Duodenal mucosa (tissue), 2 donors: ENCODE results near the gene DSN1.

Experiments
- H3K27ac ChIP-seq: one replicate; pipeline ENCODE4 v1.7.0; 2013; ENCODE audit warnings: low read depth, low read length
- H3K27me3 ChIP-seq, 2 donors: one replicate each; pipeline ENCODE4 v1.7.0; 2013; ENCODE audit warnings: low read length in 2 of 2, control low read depth in 1 of 2; ENCODE audit not compliant: insufficient read depth in 2 of 2, control insufficient read depth in 1 of 2
- H3K36me3 ChIP-seq, 2 donors: one replicate each; pipeline ENCODE4 v1.7.0; 2013; ENCODE audit warnings: low read length in 2 of 2, control low read depth in 1 of 2; ENCODE audit not compliant: insufficient read depth in 2 of 2, control insufficient read depth in 1 of 2
- H3K4me1 ChIP-seq, 2 donors: one replicate each; pipeline ENCODE4 v1.7.0; 2013; ENCODE audit warnings: low read length in 2 of 2, control low read depth in 1 of 2; ENCODE audit not compliant: insufficient read depth in 2 of 2, control insufficient read depth in 1 of 2
- H3K4me3 ChIP-seq, 2 donors: one replicate each; pipeline ENCODE4 v1.7.0; 2013; ENCODE audit warnings: low read length in 2 of 2, low read depth in 1 of 2
- H3K9ac ChIP-seq, 2 donors: one replicate each; pipeline ENCODE4 v1.7.0; 2013; ENCODE audit warnings: low read length in 2 of 2, low read depth in 1 of 2
- H3K9me3 ChIP-seq, 2 donors: one replicate each; pipeline ENCODE4 v1.7.0; 2013; ENCODE audit warnings: low read length in 2 of 2, control low read depth in 1 of 2; ENCODE audit not compliant: control insufficient read depth in 1 of 2

DSN1 gene

GRCh38 chr20:36742558-36742957 lies 31.0 kb downstream of the DSN1 start:
- Histone ChIP-seq H3K9me3 (no peaks in the 10 kb centered on the region), H3K27ac (no peak overlapping the region), H3K9ac (no peak overlapping the region), H3K27me3 (no peaks in the 10 kb centered on the region), H3K36me3 (no peaks in the 10 kb centered on the region), H3K4me3 (no peak overlapping the region), H3K4me1 (peaks cover 7 to 9% of the 10 kb centered on the region in 2 donors)

GRCh38 chr20:36741072-36741471 lies 32.5 kb downstream of the DSN1 start:
- no peaks in the 10 kb centered on the region for H3K27me3 ChIP-seq
- no peaks in the 10 kb centered on the region for H3K36me3 ChIP-seq
- H3K9ac ChIP-seq, result no peak overlapping the region
- H3K4me1 ChIP-seq, result peaks cover 6 to 7% of the 10 kb centered on the region in 2 donors
- H3K9me3 ChIP-seq, result no peaks in the 10 kb centered on the region
- H3K4me3 ChIP-seq, result no peak overlapping the region
- H3K27ac ChIP-seq, result no peak overlapping the region

- H3K4me1 ChIP-seq, result peaks cover 0 to 6% of the 10 kb centered on the region in 2 donors
Measured at GRCh38 chr20:36737183-36737499, 36.4 kb downstream of the DSN1 start.

GRCh38 chr20:36736451-36737182 lies 36.9 kb downstream of the DSN1 start:
- H3K9me3 ChIP-seq, result no peaks in the 10 kb centered on the region
- no peak overlapping the region for H3K9ac ChIP-seq
- H3K36me3 ChIP-seq, result peaks cover 0 to 5% of the 10 kb centered on the region in 2 donors
- H3K4me3 ChIP-seq, result no peak overlapping the region
- no peaks in the 10 kb centered on the region for H3K27me3 ChIP-seq
- H3K27ac ChIP-seq, result no peak overlapping the region
- H3K4me1 ChIP-seq, result peaks cover 0 to 6% of the 10 kb centered on the region in 2 donors

More at GRCh38 chr20:36737183-36737499, 36.4 kb downstream of the DSN1 start:
- Histone ChIP-seq H3K36me3 (peaks cover 0 to 5% of the 10 kb centered on the region in 2 donors), H3K27me3 (no peaks in the 10 kb centered on the region), H3K9me3 (no peaks in the 10 kb centered on the region), H3K9ac (no peak overlapping the region), H3K4me3 (no peak overlapping the region), H3K27ac (no peak overlapping the region)

- H3K9ac ChIP-seq, result no peak overlapping the region
- H3K27me3 ChIP-seq, result no peaks in the 10 kb centered on the region
- H3K4me3 ChIP-seq, result no peak overlapping the region
- peaks cover 0 to 5% of the 10 kb centered on the region in 2 donors for H3K36me3 ChIP-seq
- H3K4me1 ChIP-seq, result peaks cover 0 to 6% of the 10 kb centered on the region in 2 donors
- H3K27ac ChIP-seq, result no peak overlapping the region
- no peaks in the 10 kb centered on the region for H3K9me3 ChIP-seq
Measured at GRCh38 chr20:36732456-36732855, 41.1 kb downstream of the DSN1 start.

- Histone ChIP-seq H3K27me3 (no peaks in the 10 kb centered on the region), H3K36me3 (peaks cover 0 to 5% of the 10 kb centered on the region in 2 donors)
Measured at GRCh38 chr20:36728986-36729385, 44.6 kb downstream of the DSN1 start.

GRCh38 chr20:36726168-36726567 lies 47.4 kb downstream of the DSN1 start:
- Histone ChIP-seq H3K9me3 (no peaks in the 10 kb centered on the region), H3K4me3 (no peak overlapping the region), H3K27ac (no peak overlapping the region), H3K27me3 (no peaks in the 10 kb centered on the region), H3K36me3 (no peaks in the 10 kb centered on the region), H3K9ac (no peak overlapping the region), H3K4me1 (no peaks in the 10 kb centered on the region)

More at GRCh38 chr20:36728986-36729385, 44.6 kb downstream of the DSN1 start:
- H3K9me3 ChIP-seq, result no peaks in the 10 kb centered on the region
- H3K27ac ChIP-seq, result no peak overlapping the region
- H3K4me1 ChIP-seq, result peaks cover 0 to 3% of the 10 kb centered on the region in 2 donors
- no peak overlapping the region for H3K9ac ChIP-seq
- H3K4me3 ChIP-seq, result no peak overlapping the region

- Histone ChIP-seq H3K27me3 (no peaks in the 10 kb centered on the region), H3K4me3 (no peak overlapping the region), H3K36me3 (peaks cover 0 to 4% of the 10 kb centered on the region in 2 donors), H3K4me1 (no peaks in the 10 kb centered on the region), H3K9ac (no peak overlapping the region), H3K27ac (no peak overlapping the region), H3K9me3 (no peaks in the 10 kb centered on the region)
Measured at GRCh38 chr20:36720510-36720909, 53.1 kb downstream of the DSN1 start.

- Histone ChIP-seq H3K4me3 (no peak overlapping the region), H3K9ac (no peak overlapping the region), H3K36me3 (peaks cover 0 to 4% of the 10 kb centered on the region in 2 donors), H3K27ac (no peak overlapping the region), H3K27me3 (no peaks in the 10 kb centered on the region), H3K4me1 (no peaks in the 10 kb centered on the region), H3K9me3 (no peaks in the 10 kb centered on the region)
Measured at GRCh38 chr20:36717657-36718056, 55.9 kb downstream of the DSN1 start.

GRCh38 chr20:36717021-36717420 lies 56.5 kb downstream of the DSN1 start:
- Histone ChIP-seq H3K4me3 (no peak overlapping the region), H3K4me1 (no peaks in the 10 kb centered on the region), H3K9ac (no peak overlapping the region), H3K27me3 (no peaks in the 10 kb centered on the region), H3K27ac (no peak overlapping the region), H3K9me3 (no peaks in the 10 kb centered on the region), H3K36me3 (peaks cover 0 to 4% of the 10 kb centered on the region in 2 donors)
